HepG2 (cell line): Measurements from ENCODE around the gene SLC17A5. TPM values are rescaled to one million over a fixed set of nuclear protein-coding genes. Genes with fewer than 3 reads are reported as not detected.

ENCODE experiments used
- ATAC-seq: fragments of 200-7000 bp; cut with Tn5 transposase; 3 replicates; pipeline ENCODE4 v1.9.1; 2020; ENCODE audit warnings: mild to moderate bottlenecking, moderate library complexity
- BruUV-seq: library from RNA; stranded (reverse); fragments of 400-500 nt; replicated peaks from 2 replicates; lab custom pipeline; 2021; lab: Mats Ljungman, UMichigan
- CTCF ChIA-PET: fragments of 300-600 bp; formaldehyde crosslinking; extraction: SDS; loops from one replicate; lab custom pipeline; 2021; ENCODE audit warnings: low total read pairs, inconsistent platforms, low intra/inter-chr PET ratio; lab: Yijun Ruan, JAX
- POLR2A ChIA-PET: fragments of 350-600 bp; sonication (Branson Sonifier 250); formaldehyde crosslinking; loops from one replicate; lab custom pipeline; 2020; ENCODE audit warnings: antibody characterized with exemption, inconsistent platforms; lab: Yijun Ruan, JAX
- DNase-seq: peaks from one replicate; pipeline ENCODE4 v3.0.0-alpha.2; 2015; ENCODE audit warnings: low spot score
- FAIRE-seq: peaks from 3 replicates; lab custom pipeline; 2011; peaks lifted over from hg19 to GRCh38; lab: Jason Lieb, UNC
- H2AFZ ChIP-seq: one replicate; pipeline ENCODE4 v1.6.1; 2011; ENCODE audit warnings: low read length, inconsistent platforms
- H3K27ac ChIP-seq: fragments of 300-600 bp; 3 replicates; pipeline ENCODE4 v1.8.0; 2011; ENCODE audit warnings: mixed run types, mild to moderate bottlenecking, mixed read lengths, low read length, inconsistent platforms; ENCODE audit not compliant: insufficient read depth; ENCODE audit errors: extremely low read length
- H3K27me3 ChIP-seq, 2 experiments: fragments of 200-600 bp in 1 of 2; 2 replicates in 1 of 2; 3 replicates in 1 of 2; pipeline versions ENCODE4 v1.6.0 to v1.8.0; 2011; ENCODE audit warnings: low read length in 2 of 2, mild to moderate bottlenecking in 2 of 2, moderate library complexity in 2 of 2, inconsistent platforms in 1 of 2; ENCODE audit not compliant: insufficient read depth in 2 of 2, control insufficient read depth in 1 of 2
- H3K36me3 ChIP-seq, 2 experiments: fragments of 200-600 bp in 1 of 2; replicated peaks in 1 of 2; 2 replicates in 1 of 2; 3 replicates in 1 of 2; pipeline versions ENCODE4 v1.5.1 to v1.8.0; 2011; ENCODE audit warnings: low read length in 2 of 2, inconsistent platforms in 1 of 2; ENCODE audit not compliant: insufficient read depth in 2 of 2, control insufficient read depth in 1 of 2
- H3K4me1 ChIP-seq: 2 replicates; pipeline ENCODE4 v1.5.1; 2012; ENCODE audit warnings: low read length, inconsistent platforms; ENCODE audit not compliant: insufficient read depth
- H3K4me2 ChIP-seq: 2 replicates; pipeline ENCODE4 v1.6.0; 2011; ENCODE audit warnings: low read depth, low read length, inconsistent platforms
- H3K4me3 ChIP-seq, 3 experiments: fragments of 200-600 bp in 1 of 3; sonication (generic), shearing (Covaris generic) in 1 of 3; replicated peaks in 1 of 3; 2 replicates each; pipeline ENCODE4 v1.5.1; 2011 to 2016; ENCODE audit warnings: low read length in 3 of 3, inconsistent platforms in 2 of 3, low read depth in 2 of 3, mild to moderate bottlenecking in 2 of 3, control low read depth in 1 of 3, mixed read lengths in 1 of 3; ENCODE audit not compliant: insufficient read depth in 1 of 3
- H3K79me2 ChIP-seq: one replicate; pipeline ENCODE4 v1.6.1; 2011; ENCODE audit warnings: low read length, inconsistent platforms; ENCODE audit not compliant: insufficient read depth
- H3K9ac ChIP-seq: 2 replicates; pipeline ENCODE4 v1.6.0; 2011; ENCODE audit warnings: mild to moderate bottlenecking, low read depth, low read length, inconsistent platforms; ENCODE audit not compliant: insufficient read depth
- H3K9me3 ChIP-seq: 2 replicates; pipeline ENCODE4 v1.5.1; 2012; ENCODE audit warnings: mild to moderate bottlenecking, low read length
- H4K20me1 ChIP-seq: 2 replicates; pipeline ENCODE4 v1.6.0; 2011; ENCODE audit warnings: inconsistent platforms, mild to moderate bottlenecking, low read length, moderate library complexity; ENCODE audit not compliant: insufficient read depth
- ATF3 ChIP-seq: sonication (generic); formaldehyde crosslinking; IDR thresholded peaks from 2 replicates; pipeline ENCODE4 v1.4.0; 2020; ENCODE audit warnings: missing genetic modification reagents
- HNRNPK ChIP-seq: fragments of 200-400 bp; formaldehyde crosslinking; IDR thresholded peaks from 2 replicates; pipeline ENCODE4 v1.6.1; 2018; ENCODE audit warnings: low read length, low read depth, moderate library complexity, mild to moderate bottlenecking; ENCODE audit not compliant: poor library complexity, severe bottlenecking
- IRF1 ChIP-seq: sonication (generic); formaldehyde crosslinking; IDR thresholded peaks from 2 replicates; pipeline ENCODE4 v1.4.0; 2020; ENCODE audit warnings: low read depth, mild to moderate bottlenecking, missing genetic modification reagents
- KDM3A ChIP-seq: IDR thresholded peaks from 2 replicates; pipeline ENCODE4 v1.6.1; 2018; ENCODE audit warnings: low read depth, missing compliant biosample characterization
- SUZ12 ChIP-seq: fragments of 150-350 bp; IDR thresholded peaks from 2 replicates; pipeline ENCODE4 v1.6.1; 2014; ENCODE audit warnings: low read depth, low read length
- TGIF2 ChIP-seq: IDR thresholded peaks from 2 replicates; pipeline ENCODE4 v1.6.1; 2016; ENCODE audit warnings: control low read depth, missing compliant biosample characterization
- ZNF441 ChIP-seq: sonication (generic); formaldehyde crosslinking; IDR thresholded peaks from 2 replicates; pipeline ENCODE4 v1.7.0; 2021; ENCODE audit warnings: missing genetic modification reagents, borderline replicate concordance
- ZNF501 ChIP-seq: sonication (generic); formaldehyde crosslinking; IDR thresholded peaks from 2 replicates; pipeline ENCODE4 v1.5.1; 2020; ENCODE audit warnings: mild to moderate bottlenecking, moderate library complexity, missing genetic modification reagents
- ZNF598 ChIP-seq: sonication (generic); formaldehyde crosslinking; IDR thresholded peaks from 2 replicates; pipeline ENCODE4 v1.5.1; 2020; ENCODE audit warnings: mild to moderate bottlenecking, missing genetic modification reagents, borderline replicate concordance
- ZNF772 ChIP-seq: sonication (generic); formaldehyde crosslinking; IDR thresholded peaks from 2 replicates; pipeline ENCODE4 v1.5.0; 2020; ENCODE audit warnings: mild to moderate bottlenecking, missing genetic modification reagents
- WGBS: methylation state at CpG from one replicate; pipeline ENCODE4 v1.1.6; 2017; ENCODE audit warnings: low lambda C conversion rate; 5-methylcytosine and 5-hydroxymethylcytosine counted together
- in situ Hi-C: cut with HindIII; loops from 2 replicates; pipeline ENCODE4 v1.10.0; 2017; ENCODE audit warnings: low pct_unique_long_range_greater_than_20kb; ENCODE audit not compliant: extremely low pct_ligation_motif_present
- intact Hi-C: fragments of 100-400 bp; cut with micrococcal nuclease; formaldehyde crosslinking; loops from one replicate; pipeline ENCODE4 v1.10.0; 2022; ENCODE audit not compliant: unreplicated experiment
- polyA plus RNA-seq, 8 experiments: library from polyadenylated mRNA; depleted of rRNA in 3 of 8; stranded (reverse) in 7 of 8; unstranded in 1 of 8; fragments of >200 nt; fragmentation: Illumina TruSeq in 4 of 8; extraction: Trizol in 4 of 8; gene quantifications; 2 replicates each; pipeline versions ENCODE4 v1.2.1 to v1.2.3, GENCODE V29; 2011 to 2016; ENCODE audit warnings: low read depth in 4 of 8, missing spikeins in 1 of 8, mixed read lengths in 1 of 8; ENCODE audit not compliant: insufficient read depth in 1 of 8
- total RNA-seq, 5 experiments: library from RNA; depleted of rRNA; stranded (reverse); fragments of >200 nt; fragmentation: Illumina TruSeq; extraction: Trizol; gene quantifications; 2 replicates each; pipeline ENCODE4 v1.2.3, GENCODE V29; 2016; ENCODE audit warnings: low read depth in 1 of 5
- TF ChIP-seq, protein P1 (sequence below): sonication (generic); formaldehyde crosslinking; conservative IDR thresholded peaks from 2 replicates; pipeline ENCODE4 v1.4.0; 2020; ENCODE audit warnings: missing genetic modification reagents
- TF ChIP-seq, protein P2 (sequence below): sonication (generic); formaldehyde crosslinking; IDR thresholded peaks from 2 replicates; pipeline ENCODE4 v1.4.0; 2020; ENCODE audit warnings: missing genetic modification reagents

Gene SLC17A5
- total and polyA plus RNA-seq, 2 of the 13 experiments (the other 11 are each of a cell fraction or from before 2014, with no cell fraction given): 18.3 to 20.5 TPM

DNA sequence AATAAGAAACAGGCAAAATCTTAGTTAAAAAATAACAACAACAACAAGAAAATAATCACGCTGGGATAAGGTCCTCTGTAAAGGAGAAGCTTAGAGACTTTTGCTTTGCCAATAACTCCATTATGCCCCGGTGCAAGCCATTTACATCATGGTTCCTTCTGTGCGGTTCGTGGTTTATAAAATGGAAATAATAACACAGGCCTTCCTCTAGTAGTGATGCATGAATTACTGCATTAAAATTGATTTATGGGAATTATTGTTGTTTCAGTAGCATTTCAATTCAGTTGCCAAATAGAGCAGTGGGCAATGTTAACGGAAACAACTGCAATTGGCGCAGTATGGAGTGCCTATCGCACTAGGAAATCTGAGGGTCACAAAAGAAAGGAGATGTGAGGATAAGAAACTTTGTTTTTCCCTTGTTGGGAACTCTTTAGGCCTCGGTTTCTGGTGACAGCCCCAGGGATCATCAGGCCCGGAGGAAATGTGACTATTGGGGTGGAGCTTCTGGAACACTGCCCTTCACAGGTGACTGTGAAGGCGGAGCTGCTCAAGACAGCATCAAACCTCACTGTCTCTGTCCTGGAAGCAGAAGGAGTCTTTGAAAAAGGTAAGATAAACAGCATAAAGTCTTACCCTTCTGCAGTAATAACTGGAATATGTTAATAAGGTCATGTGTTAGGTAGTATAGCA, 43.3 kb upstream of the SLC17A5 start:
- CTCF ChIA-PET: no interaction called here
- intact Hi-C loops: no loop called here
- Histone ChIP-seq H3K27me3 (peaks cover 0 to 9% of the 10 kb centered on the region in 2 experiments; a peak in 1 of 5 replicates), H3K36me3 (no peaks in the 10 kb centered on the region), H3K9ac (no peak overlapping the region), H3K79me2 (no peaks in the 10 kb centered on the region), H4K20me1 (no peaks in the 10 kb centered on the region), H3K4me1 (peaks cover 23% of the 10 kb centered on the region), H3K9me3 (no peaks in the 10 kb centered on the region), H3K4me2 (no peak overlapping the region), H2AFZ (no peak overlapping the region), H3K27ac (no peak overlapping the region), H3K4me3 (no peak overlapping the region)
- DNase-seq (no peak), ATAC-seq (no peak), FAIRE-seq (no peak)
- WGBS: 83% methylated on average over 10 of the region's 10 CpGs
- no TSS peak for BruUV-seq
- POLR2A ChIA-PET: no interaction called here
- TF ChIP-seq, protein P1, sequence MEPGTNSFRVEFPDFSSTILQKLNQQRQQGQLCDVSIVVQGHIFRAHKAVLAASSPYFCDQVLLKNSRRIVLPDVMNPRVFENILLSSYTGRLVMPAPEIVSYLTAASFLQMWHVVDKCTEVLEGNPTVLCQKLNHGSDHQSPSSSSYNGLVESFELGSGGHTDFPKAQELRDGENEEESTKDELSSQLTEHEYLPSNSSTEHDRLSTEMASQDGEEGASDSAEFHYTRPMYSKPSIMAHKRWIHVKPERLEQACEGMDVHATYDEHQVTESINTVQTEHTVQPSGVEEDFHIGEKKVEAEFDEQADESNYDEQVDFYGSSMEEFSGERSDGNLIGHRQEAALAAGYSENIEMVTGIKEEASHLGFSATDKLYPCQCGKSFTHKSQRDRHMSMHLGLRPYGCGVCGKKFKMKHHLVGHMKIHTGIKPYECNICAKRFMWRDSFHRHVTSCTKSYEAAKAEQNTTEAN (CRISPR knock-in tag): no peak
- TF ChIP-seq KDM3A (CRISPR knock-in tag) (no peak), ZNF598 (no peak), ZNF501 (CRISPR knock-in tag) (no peak), HNRNPK (no peak), IRF1 (CRISPR knock-in tag) (no peak), ZNF441 (CRISPR knock-in tag) (no peak), SUZ12 (no peak), ATF3 (CRISPR knock-in tag) (no peak), ZNF772 (CRISPR knock-in tag) (no peak), TGIF2 (no peak)
- TF ChIP-seq, protein P2, sequence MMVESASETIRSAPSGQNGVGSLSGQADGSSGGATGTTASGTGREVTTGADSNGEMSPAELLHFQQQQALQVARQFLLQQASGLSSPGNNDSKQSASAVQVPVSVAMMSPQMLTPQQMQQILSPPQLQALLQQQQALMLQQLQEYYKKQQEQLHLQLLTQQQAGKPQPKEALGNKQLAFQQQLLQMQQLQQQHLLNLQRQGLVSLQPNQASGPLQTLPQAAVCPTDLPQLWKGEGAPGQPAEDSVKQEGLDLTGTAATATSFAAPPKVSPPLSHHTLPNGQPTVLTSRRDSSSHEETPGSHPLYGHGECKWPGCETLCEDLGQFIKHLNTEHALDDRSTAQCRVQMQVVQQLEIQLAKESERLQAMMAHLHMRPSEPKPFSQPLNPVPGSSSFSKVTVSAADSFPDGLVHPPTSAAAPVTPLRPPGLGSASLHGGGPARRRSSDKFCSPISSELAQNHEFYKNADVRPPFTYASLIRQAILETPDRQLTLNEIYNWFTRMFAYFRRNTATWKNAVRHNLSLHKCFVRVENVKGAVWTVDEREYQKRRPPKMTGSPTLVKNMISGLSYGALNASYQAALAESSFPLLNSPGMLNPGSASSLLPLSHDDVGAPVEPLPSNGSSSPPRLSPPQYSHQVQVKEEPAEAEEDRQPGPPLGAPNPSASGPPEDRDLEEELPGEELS (CRISPR knock-in tag): no peak
- in situ Hi-C loops: no loop called here
